HG02642 (cell line): ENCODE measurements around the gene EHBP1.

Experiments used
- ATAC-seq: cut with Tn5 transposase; IDR thresholded peaks from one replicate; pipeline ENCODE4 v1.9.1; 2021; ENCODE audit warnings: mild to moderate bottlenecking; ENCODE audit not compliant: unreplicated experiment, poor library complexity

The EHBP1 gene

DNA sequence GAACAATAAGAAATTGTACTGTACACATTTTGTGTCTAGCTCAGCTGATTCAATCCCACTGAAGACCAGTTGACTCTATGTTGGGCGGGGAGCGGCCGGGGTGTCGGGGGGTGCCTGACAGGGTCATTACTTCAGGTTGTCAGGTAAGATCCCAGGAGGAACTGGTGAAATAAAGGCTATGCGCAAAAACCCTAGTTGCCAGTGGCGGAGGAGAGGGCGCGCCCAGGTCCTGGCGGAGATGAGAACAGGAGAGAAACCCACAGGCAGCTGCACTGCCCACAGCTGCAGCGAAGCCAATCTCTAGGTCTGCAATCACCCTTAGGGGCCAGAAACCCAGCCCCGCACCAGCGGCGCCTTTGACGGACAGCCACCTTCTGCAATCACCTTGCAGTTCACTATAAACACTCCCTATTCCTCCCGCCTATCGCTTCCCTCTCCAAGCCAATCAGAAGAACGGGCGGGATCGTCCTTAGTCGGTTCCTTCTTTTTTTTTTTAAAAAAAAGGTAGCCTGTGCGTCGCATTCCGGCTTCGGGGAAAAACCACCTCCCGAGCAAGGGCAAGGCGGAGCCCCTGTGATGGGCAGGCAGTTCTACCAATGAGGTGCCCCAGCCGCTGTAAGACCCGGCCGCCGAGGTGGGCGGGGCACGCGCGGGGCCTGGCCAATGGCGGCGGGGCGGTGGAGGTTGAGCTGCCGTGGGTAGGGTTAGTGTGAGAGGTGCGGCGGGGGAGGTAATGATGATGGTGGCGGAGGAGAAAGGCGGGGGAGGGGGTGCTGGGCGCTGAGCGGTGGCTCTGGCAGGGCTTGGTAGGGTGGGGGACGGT lies at the start of gene EHBP1:
Gene EHBP1 (plus strand): TSS at position 707 of the 823 bp plus-strand sequence. CDS start 1,479 bp downstream, outside the sequence.
- peak; percentile 96 for ATAC-seq

DNA sequence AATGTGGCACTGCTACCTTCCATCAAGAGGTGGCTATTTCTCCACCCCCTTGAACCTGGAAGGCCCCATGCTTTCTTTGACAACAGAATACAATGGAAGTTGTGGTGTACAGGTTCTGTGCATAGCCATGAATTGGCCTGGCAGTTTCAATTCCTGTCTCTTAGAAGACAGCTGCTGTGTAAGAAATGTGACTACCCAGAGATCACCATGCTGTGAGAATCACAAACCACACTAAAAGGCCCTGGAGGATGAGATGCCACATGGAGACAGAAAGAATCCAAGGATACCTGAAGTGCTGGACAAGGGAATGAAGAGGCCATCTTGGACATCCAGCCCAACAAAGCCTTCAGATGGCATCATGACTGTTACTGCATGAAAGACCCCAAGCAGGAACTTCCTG lies 47.7 kb upstream of the EHBP1 start:
- peak; percentile 56 for ATAC-seq

DNA sequence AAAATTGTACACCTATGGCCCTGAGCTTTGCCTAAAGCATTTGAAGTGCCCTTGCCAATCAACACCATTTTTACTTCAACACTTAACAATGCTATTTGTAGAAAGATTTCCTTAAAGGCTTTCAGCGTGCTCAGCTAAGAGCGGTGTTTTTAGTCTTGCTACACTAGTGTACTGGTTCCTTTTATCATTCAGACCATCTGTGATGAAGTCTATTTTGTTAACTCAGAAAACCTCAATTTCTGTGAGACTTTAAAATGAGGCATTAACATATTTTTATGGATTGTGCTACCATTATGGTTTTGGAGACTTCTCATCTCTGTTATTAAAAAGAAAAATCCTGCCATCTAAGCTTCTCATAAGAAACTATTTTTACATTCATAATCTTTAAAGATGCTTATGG lies 46.6 kb upstream of the EHBP1 start:
- ATAC-seq = no peak

DNA sequence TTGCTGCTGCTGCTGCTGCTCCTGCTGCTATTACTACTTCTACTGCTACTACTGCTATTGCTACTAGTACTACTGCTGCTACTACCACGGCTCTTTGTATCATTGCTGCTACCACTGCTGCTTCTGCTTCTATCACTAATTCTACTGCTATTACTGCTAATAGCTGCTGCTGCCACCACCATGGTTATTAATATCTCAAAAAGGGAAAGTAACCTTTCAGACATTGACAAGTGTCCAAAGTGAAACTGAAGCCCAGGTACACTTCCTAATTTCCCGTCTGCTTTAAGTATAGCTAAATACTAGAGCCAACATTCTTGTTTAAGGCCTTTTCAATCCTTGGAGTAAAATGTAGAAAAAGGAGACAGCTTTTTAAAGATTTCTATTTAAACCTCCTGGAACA lies 45.4 kb upstream of the EHBP1 start:
- ATAC-seq = peak; percentile 76

DNA sequence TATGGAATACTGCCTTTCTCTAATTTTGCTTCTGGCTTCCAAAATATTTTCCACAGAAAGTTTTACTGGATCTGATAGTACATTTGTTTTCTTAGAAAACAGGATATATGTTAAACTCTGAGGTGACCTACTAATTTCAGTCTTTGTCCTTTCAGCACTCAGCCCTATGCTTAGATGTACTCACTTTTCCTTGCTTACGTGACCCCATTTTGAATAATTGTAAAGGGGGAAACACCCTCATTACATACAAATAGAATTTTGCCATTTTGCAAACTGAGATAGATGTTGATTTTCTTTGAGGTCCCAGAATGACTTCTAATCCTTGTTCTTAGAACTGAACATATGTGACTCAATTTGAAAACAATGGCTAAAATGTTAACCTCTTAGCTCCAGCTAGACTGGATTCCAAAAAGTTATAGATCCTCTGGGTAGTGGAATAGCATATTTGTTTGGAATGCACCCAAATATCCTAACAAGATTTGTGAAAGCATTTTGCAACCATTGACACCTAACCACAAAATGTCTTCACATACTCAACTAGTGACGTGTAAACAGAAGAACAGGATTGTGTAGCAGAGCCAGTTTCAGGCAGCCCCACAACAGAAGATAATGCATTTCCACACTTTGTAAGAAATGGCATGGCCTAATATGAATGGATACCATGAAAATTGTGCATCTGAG lies 44.8 kb upstream of the EHBP1 start:
- ATAC-seq = peak; percentile 27

DNA sequence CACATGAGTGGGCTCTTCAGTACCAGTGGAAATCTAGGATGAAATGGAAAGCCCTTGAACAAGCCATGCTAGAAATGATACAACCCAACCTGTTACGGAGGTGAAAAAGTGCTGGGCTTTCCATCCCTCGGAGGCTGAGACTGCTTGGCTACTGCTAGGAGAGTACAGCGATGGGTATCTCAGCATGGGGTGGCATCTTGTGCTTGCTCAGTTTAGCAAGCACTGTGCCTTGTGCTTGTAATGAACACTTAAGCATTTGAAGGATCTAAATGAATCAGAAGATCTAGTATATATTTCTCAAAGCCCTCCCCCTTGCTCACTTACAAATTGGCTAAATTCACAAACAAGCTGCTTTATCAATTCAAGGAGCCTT lies 44.3 kb upstream of the EHBP1 start:
- ATAC-seq = no peak

DNA sequence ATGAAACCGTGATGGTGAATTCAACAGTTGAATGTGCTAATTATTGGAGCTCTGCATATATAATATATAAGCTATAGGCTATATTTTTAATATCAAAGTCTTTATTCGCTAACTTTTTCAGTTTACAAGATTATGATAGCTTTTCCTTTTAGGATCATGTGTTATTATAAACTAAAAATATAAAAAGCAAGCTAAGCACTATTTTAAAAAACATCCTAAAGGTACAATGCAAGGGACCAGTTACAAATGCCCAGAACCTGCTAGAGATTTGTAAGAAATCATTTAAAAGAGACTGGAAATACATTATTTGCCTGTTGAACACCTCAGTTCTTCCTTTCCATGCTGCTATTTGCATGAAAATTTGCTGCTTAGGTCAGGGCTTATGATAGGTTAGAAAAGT lies 43.4 kb upstream of the EHBP1 start:
- ATAC-seq = no peak

DNA sequence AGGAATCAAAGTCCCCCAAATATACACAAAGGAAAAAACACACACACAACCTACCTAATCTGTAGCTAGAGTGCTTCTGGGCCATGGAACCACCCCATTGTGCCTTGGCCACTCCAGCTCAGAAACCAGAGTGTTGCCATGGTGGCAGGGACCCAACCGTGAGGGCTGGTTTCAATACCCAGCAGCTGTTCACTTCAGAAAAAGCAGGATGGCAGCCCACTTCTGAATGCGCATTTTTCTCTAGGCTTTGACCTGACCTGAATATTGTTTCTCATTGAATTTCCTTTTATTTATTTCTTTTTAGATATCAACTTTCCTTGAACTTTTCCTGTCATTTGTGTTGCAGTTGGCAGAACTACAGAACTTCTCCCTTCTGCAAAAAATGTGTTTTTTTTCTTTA lies 43.0 kb upstream of the EHBP1 start:
- no peak for ATAC-seq

DNA sequence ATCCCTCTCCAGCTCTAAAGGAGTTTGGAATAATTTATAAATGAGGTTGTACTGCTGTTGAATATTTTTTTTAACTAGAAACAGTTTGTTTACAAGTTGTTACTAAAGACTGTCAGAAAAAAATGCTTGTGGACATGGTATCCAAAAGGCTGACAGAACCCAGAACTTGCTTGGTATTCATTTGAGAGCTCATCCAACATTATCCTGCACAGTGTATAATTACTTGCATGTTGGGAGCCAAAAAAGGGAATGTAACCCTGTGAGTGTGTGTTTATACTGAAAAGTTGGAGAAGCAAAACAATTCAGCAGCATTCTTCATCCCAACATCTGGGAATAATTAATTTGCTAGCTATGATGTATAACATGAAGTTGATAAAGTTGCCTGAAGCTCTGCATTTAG lies 42.1 kb upstream of the EHBP1 start:
- ATAC-seq = no peak

DNA sequence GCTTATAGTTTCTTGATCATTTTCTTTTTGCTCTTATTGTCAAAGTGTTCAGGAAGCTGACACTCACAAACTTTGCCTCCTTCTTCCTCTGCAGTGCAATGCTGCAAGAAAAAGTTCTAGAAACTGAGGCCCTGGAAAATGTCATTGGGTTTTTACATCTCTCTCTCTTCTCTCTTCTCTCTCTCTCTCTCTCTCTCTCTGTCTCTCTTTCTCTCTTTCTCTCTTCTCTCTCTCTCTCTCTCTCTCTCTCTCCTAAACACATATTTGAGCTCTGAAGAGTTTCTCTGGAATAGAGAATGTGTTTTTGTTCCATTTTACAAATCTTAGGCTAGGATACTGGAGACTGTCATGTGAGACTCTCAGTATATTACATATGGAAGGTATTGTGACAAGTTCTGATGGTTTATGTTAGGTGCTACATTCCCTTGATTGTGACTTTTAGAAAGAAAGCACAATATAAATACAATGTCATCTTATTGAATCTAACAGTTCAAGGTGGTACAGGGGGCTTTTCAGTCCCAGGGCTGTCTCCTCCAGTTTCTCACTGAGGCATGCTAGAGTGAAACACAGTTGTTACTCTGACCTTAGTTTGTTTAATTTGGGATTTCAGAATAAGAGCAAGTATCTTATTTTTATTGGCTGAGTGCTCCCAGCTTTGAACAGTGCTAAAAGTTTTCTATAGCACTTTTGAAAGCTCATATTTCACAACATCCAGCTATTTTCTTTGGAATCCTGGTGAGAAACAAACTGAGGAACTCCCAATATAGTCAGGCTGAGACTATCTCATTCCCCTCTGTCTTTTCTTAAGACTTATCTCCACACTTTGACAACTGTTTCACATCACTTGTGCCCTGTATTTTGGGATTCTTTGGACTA lies 41.4 kb upstream of the EHBP1 start:
- no peak for ATAC-seq

DNA sequence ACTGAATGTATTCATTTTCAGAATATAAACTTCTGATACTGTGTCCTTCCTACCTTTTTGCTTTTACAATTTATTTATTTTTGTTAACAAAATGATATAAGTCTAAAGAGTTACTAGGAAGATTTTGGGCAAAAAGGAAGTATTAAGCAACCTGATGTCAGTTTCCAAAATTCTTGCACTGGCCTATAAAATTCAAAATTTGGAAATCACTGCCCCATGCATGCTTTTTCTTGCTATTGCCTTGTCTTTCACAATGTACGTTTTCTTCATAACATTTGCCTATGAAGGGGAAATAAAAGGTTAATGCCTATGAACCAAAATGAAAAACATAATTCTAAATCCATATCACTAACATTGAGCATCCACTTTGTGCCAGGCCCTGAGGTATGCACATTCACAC lies 40.1 kb upstream of the EHBP1 start:
- no peak for ATAC-seq

DNA sequence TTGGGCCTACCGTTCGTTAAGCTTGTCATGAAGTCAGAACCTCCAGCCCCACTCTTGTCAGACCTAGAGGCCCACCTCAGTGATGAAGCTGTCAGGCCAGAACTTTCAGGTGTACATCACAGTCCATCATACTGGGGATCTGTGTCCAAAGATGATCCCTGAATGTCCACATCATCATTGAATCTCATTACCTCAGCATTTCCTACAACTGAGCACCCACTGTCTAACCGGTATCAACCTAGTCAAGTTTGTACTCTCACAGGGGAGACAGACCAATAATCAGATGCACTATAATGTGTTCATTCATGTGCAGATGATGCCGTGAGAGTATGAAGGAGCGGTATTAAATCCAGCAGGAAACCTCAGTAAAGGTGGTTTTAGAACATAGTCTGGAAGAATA lies 36.3 kb upstream of the EHBP1 start:
- ATAC-seq = no peak

DNA sequence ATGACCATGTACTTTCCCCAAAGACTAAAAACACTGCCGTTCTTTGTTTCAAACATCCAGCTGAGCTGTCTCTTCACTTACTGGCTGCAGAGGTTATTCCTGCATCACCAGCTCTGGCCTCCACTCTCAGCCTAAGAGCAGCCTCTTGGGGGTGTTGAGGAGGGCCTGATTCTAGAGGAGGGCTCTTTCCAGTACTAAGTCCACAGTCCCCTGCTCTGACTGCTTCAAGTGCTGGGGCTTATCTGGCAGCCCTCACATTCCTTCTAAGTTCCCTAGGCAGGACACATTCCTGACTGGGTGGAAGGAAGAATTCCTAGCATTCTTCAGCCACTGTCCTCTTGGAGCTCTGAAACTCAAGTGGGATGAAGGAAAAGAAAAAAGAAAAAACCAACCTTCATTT lies 32.9 kb upstream of the EHBP1 start:
- ATAC-seq = no peak

DNA sequence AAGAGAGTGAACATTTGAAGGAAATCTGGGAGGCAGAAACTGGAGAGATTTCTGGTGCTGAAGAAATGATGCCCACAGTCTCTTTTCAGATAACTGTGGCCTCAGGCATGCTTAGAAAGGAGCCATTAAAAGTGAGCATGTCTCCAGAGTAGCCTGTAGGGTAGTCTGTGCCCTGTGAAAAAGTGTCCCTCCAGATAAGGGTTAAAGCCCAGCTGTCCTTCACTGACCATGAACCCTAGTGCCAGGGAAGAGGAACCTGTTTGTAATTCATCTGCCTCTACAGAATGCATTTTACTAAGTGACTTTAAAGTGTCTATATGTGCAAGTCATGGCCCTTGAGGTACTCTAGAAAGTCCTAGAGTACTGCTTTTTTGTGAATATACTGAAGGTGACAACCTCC lies 30.5 kb upstream of the EHBP1 start:
- no peak for ATAC-seq

DNA sequence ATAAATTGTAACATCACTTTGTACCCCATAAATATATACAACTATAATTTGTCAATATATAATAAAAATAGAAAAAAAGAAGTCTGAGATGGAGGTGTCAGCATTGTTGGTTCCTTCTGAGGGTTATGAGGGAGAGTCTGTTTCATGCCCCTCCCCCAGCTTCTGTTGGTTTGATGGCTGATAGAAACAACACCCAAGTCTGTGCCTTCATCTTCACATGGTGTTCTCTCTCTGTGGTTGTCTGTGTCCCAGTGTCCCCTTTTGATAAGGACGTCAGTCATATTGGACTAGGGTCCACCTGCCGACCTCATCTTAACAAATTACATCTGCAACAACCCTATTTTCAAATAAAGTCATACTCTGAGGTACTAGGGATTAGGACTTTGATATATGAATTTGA lies 20.3 kb upstream of the EHBP1 start:
- no peak for ATAC-seq

DNA sequence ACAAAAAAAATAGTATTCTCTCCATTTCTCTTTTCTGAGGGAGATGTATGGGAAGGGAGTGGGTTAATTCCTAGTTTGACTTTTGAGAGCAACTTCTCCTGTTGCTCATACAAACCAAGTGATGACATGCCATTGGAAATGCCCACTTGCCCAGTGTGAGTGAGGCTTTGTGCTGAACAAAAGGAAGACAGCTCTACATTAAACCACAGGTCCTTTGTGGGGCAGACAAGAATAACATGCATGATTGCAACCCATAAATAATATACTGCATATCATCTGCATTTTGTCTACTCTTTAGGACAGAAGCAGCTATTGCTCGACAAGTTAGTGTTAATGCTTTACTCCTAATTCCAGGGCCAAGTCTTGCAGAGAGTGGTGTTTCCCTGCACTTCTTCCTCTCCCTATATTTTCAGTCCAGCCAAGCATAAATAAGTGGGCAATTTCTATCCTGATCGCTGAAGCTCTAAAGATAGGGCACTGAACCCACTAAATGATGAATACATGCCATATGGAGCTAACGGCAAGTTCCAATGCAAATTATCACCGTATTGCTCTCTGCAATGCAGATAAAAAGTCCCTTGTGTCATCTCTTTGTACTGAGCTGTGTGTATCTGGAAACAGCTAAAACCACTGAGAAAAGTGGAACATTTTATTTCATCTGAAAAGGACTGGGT lies 19.4 kb upstream of the EHBP1 start:
- ATAC-seq = no peak

DNA sequence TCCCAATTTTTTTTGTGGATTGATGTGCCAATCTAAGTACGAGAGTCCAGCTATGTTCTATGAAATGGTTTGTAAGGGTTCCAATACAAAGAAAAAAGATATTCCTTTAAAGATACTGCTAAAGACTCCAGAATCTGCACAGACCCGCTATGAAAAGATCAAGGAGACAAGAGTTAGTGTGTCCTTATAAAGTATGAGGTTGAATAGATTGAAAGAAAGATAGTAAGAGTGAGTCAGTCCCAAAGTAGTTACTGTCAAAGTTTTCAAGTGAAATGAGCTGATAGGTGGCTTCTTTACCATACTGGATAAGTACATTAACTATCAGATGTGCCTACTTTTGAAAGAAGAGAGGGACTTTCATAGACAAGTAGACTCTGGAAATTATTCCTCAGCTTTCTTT lies 17.9 kb upstream of the EHBP1 start:
- no peak for ATAC-seq

DNA sequence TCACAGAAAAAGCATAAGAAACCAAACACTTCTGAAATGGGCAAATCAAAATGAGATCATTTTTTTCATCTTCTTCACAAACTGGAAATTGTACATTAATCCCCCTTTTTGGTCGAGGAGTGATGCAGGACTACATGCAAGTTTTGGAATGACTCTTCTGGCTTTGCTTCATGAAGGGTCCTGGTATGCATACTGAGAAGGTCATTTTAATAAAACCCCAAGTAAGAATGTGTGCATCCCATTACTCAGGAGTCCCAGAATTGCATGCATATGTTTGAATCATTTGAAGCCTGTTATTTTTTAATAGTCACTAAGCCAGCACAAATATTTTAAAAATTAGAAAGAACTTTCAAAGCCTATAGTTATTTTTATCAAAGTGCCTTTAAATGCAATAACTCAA lies 16.7 kb upstream of the EHBP1 start:
- no peak for ATAC-seq

DNA sequence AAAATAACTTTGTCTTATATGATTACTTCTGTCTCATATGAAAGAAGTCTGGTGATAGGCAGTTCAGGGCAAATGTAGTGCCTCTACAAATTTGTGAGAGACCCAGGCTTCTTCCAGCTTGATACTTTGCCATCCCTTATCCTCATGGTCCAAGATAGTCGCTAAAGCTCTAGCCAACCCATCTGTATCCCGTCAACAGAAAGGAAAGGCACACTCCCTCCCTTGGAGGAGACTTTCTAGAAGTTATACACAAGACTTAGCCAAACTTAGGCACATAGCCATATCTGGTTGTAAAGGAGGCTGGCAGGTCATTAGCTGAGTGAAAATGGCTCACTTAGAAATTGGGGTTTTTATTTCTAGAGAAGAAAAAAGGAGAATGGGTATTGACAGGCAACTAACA lies 14.3 kb upstream of the EHBP1 start:
- no peak for ATAC-seq

DNA sequence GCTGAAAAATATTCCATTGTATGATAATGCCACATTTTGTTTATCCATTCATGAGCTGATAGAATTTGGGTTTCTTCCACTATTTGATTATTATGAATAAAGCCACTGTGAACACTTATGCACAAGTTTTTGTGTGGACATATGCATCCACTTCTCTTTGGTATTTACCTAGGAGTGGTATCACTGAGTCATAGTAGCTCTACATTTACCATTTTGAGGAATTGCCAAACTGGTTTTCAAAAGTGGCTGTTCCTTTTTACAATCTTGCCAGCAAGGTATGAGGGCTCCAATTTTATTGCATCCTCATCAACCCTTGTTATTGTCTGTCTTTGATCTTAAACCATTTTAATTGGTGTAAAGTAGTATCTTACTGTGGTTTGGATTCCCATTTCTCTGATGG lies 13.3 kb upstream of the EHBP1 start:
- no peak for ATAC-seq

DNA sequence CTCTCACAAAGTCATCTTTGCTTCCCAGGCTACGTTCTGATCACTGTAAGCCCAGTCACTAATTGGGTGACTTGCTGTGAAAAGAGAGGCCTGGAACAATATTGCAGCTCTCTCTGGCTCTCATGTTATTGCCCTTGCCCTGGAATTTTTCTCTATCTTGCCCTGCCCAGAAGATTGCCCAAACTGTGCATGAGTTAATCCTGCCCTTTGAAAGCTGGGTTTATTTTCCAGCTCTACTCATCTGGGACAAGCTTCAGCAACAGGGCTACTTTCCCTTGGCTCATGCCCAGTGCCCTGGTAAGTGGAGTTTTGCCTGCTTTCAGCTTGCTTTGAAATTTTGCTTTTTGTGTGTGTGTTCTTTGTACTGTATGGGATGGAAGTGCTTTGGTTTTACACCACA lies 6.9 kb upstream of the EHBP1 start:
- no peak for ATAC-seq
